Rectal smooth muscle tissue (tissue), 1 donor: Measurements from ENCODE around the gene PADI1.

ENCODE experiments used
- H3K27ac ChIP-seq: one replicate; pipeline ENCODE4 v1.7.0; 2013; ENCODE audit warnings: low read depth, low read length, inconsistent platforms
- H3K27me3 ChIP-seq: one replicate; pipeline ENCODE4 v1.7.0; 2013; ENCODE audit warnings: low read length; ENCODE audit not compliant: control insufficient read depth, insufficient read depth
- H3K36me3 ChIP-seq: one replicate; pipeline ENCODE4 v1.7.0; 2013; ENCODE audit warnings: low read length; ENCODE audit not compliant: control insufficient read depth, insufficient read depth
- H3K4me1 ChIP-seq: one replicate; pipeline ENCODE4 v1.7.0; 2013; ENCODE audit warnings: low read length; ENCODE audit not compliant: control insufficient read depth, insufficient read depth
- H3K4me3 ChIP-seq: one replicate; pipeline ENCODE4 v1.7.0; 2013; ENCODE audit warnings: low read length
- H3K9ac ChIP-seq: one replicate; pipeline ENCODE4 v1.7.0; 2013; ENCODE audit warnings: low read length

Gene PADI1

GRCh38 chr1:17185485-17185860 is 19.5 kb upstream of the PADI1 start:
- no peak overlapping the region for H3K9ac ChIP-seq
- H3K27ac ChIP-seq, result no peak overlapping the region
- H3K4me1 ChIP-seq, result no peaks in the 10 kb centered on the region
- no peak overlapping the region for H3K4me3 ChIP-seq
- no peaks in the 10 kb centered on the region for H3K27me3 ChIP-seq
- no peaks in the 10 kb centered on the region for H3K36me3 ChIP-seq

GRCh38 chr1:17186216-17186909 is 18.6 kb upstream of the PADI1 start:
- no peaks in the 10 kb centered on the region for H3K36me3 ChIP-seq
- H3K27ac ChIP-seq, result no peak overlapping the region
- H3K27me3 ChIP-seq, result no peaks in the 10 kb centered on the region
- H3K9ac ChIP-seq, result no peak overlapping the region
- H3K4me3 ChIP-seq, result no peak overlapping the region
- no peaks in the 10 kb centered on the region for H3K4me1 ChIP-seq

- Histone ChIP-seq H3K27me3 (no peaks in the 10 kb centered on the region), H3K27ac (no peak overlapping the region), H3K4me1 (no peaks in the 10 kb centered on the region)
Observed at GRCh38 chr1:17187051-17187450, 17.9 kb upstream of the PADI1 start.

DNA sequence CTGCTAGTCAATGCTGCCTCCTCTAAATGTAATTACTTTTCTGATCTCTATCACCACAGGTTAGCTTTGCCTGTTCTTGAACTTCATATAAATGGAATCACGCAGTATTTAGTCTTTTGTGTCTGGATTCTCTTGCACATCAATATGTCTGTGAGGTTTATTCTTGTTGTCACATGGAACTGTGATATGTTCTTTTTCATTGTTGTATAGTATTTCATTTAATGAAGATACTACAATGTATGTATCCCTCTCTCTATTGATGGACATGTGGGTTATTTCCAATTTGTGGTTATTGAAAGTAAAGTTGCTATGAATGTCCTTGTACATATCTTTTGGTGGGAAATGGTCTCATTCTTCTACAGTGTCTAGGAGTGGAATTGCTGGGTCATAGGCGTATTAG is 16.7 kb upstream of the PADI1 start:
- no peaks in the 10 kb centered on the region for H3K36me3 ChIP-seq
- H3K27ac ChIP-seq, result no peak overlapping the region
- no peaks in the 10 kb centered on the region for H3K4me1 ChIP-seq
- H3K9ac ChIP-seq, result no peak overlapping the region
- no peak overlapping the region for H3K4me3 ChIP-seq
- no peaks in the 10 kb centered on the region for H3K27me3 ChIP-seq

More at GRCh38 chr1:17187051-17187450, 17.9 kb upstream of the PADI1 start:
- H3K9ac ChIP-seq, result no peak overlapping the region
- no peak overlapping the region for H3K4me3 ChIP-seq
- no peaks in the 10 kb centered on the region for H3K36me3 ChIP-seq

GRCh38 chr1:17188889-17189631 is 15.9 kb upstream of the PADI1 start:
- Histone ChIP-seq H3K27ac (no peak overlapping the region), H3K27me3 (no peaks in the 10 kb centered on the region), H3K4me1 (no peaks in the 10 kb centered on the region), H3K36me3 (no peaks in the 10 kb centered on the region), H3K9ac (no peak overlapping the region), H3K4me3 (no peak overlapping the region)

DNA sequence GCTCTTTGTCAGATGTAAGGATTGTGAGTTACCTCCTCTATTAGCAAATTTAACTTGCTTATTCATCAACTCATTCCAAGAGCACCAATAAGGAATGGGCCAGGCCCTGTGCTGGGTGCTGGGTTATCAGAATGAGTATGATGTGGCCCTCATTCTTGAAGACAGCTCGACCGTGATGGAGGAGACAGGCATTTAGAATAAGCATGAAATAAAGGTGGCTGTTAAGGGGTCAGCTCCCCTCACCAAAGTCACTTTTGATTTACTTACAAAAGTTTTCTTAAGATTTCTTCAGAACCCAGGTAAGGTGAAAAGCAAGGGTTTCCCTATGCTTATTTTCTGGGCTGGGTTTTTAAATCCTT is 15.3 kb upstream of the PADI1 start:
- Histone ChIP-seq H3K4me1 (no peaks in the 10 kb centered on the region), H3K36me3 (no peaks in the 10 kb centered on the region), H3K4me3 (no peak overlapping the region), H3K27me3 (no peaks in the 10 kb centered on the region), H3K27ac (no peak overlapping the region), H3K9ac (no peak overlapping the region)

GRCh38 chr1:17190010-17190995 is 14.6 kb upstream of the PADI1 start:
- Histone ChIP-seq H3K27ac (no peak overlapping the region), H3K27me3 (no peaks in the 10 kb centered on the region), H3K4me1 (no peaks in the 10 kb centered on the region), H3K36me3 (no peaks in the 10 kb centered on the region), H3K9ac (no peak overlapping the region), H3K4me3 (no peak overlapping the region)

- Histone ChIP-seq H3K9ac (no peak overlapping the region), H3K4me3 (no peak overlapping the region), H3K36me3 (no peaks in the 10 kb centered on the region), H3K27ac (no peak overlapping the region), H3K27me3 (no peaks in the 10 kb centered on the region), H3K4me1 (no peaks in the 10 kb centered on the region)
Observed at GRCh38 chr1:17191990-17192242, 13.0 kb upstream of the PADI1 start.

DNA sequence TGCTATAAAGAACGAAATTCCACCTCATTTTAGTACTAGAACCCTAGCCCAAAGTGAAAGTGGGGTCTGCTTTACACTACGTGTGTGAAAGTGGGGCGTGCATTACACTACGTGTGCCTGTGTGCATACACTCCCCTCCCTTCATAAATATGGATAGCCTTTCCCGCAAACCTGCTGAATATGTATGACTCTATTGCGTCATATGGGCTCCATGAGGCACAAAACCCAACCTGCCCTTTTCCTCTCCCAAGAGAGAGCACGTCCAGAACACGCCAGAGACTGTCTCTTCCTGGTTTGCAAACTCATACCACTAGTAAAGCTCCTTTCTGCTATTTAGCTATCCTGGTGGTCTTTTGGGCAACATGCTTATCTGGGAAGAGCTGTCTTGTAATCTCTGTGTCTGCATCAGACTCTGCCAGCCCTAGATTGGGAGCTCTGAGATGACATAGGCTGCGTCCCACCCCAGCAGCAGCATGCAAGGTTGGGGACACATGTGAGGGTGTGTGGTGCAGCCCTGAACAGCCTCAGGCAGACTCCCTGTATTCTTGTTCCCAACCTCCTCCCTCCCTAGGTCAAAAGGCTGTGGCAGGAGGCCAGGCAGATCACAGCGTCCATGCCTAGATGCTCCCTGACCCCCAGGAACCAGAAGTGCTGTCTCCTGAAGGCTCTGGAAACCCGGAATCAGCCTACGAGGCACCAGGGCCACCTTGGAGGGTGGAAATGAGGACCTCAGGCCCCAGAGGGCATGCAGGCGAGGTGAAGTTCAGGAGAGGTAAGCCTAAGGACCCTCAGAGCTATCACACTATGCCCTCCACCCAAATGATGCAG is 12.3 kb upstream of the PADI1 start:
- H3K27ac ChIP-seq, result no peak overlapping the region
- no peaks in the 10 kb centered on the region for H3K4me1 ChIP-seq
- H3K27me3 ChIP-seq, result no peaks in the 10 kb centered on the region
- H3K36me3 ChIP-seq, result no peaks in the 10 kb centered on the region
- H3K9ac ChIP-seq, result no peak overlapping the region
- no peak overlapping the region for H3K4me3 ChIP-seq

GRCh38 chr1:17193222-17194132 is 11.5 kb upstream of the PADI1 start:
- Histone ChIP-seq H3K27ac (no peak overlapping the region), H3K36me3 (no peaks in the 10 kb centered on the region), H3K4me1 (no peaks in the 10 kb centered on the region), H3K4me3 (no peak overlapping the region), H3K27me3 (no peaks in the 10 kb centered on the region), H3K9ac (no peak overlapping the region)

GRCh38 chr1:17194133-17194475 is 10.8 kb upstream of the PADI1 start:
- Histone ChIP-seq H3K27ac (no peak overlapping the region), H3K27me3 (no peaks in the 10 kb centered on the region), H3K4me3 (no peak overlapping the region), H3K4me1 (no peaks in the 10 kb centered on the region), H3K36me3 (no peaks in the 10 kb centered on the region), H3K9ac (no peak overlapping the region)
